ENCODE data around the gene CBL.

- TF ChIP-seq, protein P1, sequence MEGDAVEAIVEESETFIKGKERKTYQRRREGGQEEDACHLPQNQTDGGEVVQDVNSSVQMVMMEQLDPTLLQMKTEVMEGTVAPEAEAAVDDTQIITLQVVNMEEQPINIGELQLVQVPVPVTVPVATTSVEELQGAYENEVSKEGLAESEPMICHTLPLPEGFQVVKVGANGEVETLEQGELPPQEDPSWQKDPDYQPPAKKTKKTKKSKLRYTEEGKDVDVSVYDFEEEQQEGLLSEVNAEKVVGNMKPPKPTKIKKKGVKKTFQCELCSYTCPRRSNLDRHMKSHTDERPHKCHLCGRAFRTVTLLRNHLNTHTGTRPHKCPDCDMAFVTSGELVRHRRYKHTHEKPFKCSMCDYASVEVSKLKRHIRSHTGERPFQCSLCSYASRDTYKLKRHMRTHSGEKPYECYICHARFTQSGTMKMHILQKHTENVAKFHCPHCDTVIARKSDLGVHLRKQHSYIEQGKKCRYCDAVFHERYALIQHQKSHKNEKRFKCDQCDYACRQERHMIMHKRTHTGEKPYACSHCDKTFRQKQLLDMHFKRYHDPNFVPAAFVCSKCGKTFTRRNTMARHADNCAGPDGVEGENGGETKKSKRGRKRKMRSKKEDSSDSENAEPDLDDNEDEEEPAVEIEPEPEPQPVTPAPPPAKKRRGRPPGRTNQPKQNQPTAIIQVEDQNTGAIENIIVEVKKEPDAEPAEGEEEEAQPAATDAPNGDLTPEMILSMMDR (conservative IDR thresholded peaks at IDR 0.05; ENCODE audit: low read length) = no peak
- no peak for TF ChIP-seq EZH2phosphoT487 (IDR thresholded peaks at IDR 0.05; ENCODE audit: borderline replicate concordance)
Observed at GRCh38 chr11:119249671-119250010, 43.5 kb downstream of the CBL start.
